Inferior parietal cortex (tissue), 1 donor: ENCODE results near the gene MINDY4.
A peak's percentile ranks its signal among the peaks of the same experiment; 100 is the strongest.

Experiments
- DNase-seq: peaks from one replicate; pipeline ENCODE4 v3.0.0-alpha.2; 2016; ENCODE audit errors: extremely low spot score

The MINDY4 gene

DNA sequence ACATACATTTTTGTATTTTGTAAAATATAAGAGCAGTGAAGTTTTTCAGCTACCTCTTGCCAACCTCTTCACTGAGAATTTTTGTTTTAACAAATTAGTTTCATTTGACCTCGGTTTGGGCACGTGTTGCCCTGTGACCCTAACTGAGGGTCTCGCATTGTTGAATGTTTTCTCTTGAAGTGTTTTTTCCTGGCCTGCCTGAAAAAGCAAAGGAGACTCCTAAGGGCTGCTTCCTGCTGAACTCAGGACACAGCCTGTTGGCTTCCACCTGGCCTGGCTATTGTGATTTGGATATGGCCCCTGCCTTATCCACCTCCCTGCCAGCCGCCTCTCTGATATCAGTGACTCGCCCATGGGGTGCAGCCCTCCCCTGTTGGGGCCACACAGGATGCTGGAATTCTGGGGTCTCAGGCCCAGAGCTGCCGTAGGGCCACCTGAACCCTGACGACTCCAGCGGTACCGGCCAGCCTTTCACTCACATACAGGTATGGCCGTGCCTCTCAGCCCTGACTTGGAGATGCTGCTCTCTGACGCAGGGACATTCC is 81.6 kb downstream of the MINDY4 start:
- no peak for DNase-seq

DNA sequence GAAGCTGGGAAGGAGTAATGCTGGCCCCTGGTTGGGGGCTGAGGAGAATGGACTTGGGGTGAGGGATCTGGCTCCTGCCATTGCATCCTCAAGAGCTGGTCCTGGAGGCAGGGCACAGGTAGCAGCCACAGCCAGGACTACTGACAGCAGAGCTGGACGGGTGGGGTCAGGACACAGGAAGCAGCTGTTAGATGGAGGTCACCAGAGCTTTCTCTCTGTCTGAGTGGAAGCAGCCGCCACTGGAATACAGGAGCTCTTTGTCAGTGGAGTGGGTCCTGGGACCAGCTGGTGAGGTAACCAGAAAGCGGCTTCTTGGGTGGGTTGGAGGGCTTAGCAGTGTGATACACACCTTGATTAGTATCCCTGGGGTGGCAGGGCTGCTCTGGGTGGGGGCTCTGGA is 82.4 kb downstream of the MINDY4 start:
- DNase-seq: no peak

DNA sequence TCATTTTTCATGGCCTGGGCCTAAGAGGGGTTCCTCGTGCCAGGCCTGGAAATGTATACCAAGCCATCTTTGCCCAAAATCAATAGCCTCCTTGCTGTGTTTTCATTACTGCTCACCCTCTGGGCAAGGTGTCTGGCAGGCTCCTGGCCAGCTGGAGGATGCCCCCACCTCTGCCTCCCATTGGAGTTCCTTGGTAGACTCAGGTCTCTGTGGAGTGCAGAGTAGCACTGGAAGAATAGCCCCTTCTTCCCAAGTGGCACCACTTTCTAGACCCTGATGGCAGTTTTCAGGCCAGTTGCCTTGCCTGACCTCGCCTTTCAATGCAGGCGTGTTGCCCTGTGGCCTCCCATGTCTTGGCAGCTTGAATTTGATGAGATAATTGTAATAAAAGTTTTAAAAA is 84.7 kb downstream of the MINDY4 start:
- DNase-seq: no peak

DNA sequence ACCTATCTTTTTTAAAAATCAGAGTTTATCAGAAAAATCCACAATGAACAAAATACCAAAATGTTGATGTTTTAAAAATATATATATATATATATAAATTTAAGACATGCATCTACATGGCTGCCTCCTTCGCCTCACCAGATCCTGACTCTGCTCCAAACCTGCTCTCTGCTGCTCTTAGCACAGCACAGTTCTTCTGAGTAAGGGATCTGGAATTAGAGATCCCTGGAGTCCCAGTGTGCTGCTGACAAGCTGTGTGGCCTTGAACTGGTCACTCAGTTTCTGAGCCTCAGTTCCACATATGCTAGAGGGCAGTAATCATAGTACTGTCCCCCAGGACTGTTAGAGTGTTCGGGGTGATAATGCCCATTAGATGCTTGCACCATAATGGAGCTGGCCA is 87.4 kb downstream of the MINDY4 start:
- DNase-seq: no peak

DNA sequence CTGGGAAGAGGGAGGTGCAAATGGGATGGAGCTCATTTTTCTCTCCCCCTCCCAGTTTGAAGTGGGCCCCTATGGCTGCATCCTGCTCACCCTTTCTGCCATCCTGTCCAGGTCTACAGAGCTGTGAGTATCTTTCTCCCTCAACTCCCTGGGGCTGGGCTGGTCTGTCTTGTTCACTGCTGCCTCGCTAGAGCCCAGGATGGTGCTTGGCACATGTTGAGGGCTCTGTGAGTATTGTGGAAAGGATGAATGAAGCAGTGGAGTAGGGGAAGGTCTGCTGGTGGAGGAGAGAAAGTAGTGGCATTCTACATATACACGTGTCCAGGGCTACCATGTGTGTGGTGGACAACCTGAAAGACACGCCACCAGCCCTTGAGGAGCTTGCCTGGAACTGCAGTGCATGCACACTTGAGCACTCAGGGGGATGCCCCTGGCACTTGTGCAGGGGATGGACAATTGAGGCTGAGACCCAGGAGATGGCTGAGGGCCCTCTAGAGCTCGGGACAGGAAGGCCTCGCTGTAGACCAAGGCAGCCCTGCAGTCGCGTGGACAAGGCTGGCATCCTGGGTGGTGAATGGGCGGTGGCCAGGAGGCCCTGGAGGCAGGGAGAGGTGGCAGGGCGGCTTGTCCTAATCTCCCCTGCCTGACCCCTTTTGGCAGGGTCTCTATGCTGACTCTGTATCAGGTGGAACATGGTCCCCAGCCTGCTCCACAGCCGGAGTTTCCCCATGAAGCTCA is 88.2 kb downstream of the MINDY4 start:
- no peak for DNase-seq

DNA sequence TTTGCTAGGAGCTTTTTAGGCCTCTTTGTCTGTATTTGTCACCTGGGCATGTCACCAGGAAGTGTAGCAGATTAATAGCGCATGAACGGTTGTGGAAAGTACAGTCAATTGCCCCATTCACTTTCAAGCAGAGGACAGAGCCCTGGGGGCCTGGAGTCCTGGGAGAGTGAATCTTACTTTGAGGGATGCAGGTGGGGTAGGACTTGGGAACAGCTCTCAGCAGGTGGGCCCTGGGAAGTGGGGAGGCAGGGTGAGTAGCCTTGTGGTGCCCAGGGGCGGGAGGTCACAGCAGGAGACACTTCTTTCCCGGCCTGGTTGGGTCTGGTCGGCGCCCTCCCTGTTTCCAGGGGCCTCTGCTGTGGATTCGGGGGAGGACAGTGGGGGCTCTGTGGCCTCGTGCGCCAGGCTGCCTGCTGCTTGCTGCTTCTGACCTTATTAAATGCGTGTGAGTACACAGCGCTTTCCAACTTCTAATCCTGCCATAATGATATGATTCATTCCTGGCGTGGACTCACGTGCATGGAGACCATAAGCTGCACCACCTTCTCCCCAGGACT is 88.8 kb downstream of the MINDY4 start:
- DNase-seq: no peak

DNA sequence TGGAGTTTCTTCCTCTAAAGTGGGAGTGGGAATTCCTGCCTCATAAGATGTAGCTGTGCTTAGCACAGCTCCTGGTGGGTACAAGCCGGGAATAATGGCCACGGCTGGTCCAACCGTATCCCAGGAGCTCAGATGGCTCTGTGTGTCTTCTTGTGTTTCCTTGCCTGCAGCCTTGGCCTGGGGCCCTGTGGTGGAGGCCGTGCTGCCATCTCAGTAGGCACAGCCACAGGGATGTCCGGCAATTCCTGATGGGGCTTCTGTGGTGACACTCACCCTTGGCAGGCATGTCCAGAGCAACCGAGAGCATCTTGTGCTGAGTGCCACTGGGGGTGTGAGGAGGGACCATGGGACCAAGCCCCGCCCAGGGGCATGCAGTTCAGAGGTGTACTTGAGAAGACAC is 90.4 kb downstream of the MINDY4 start:
- no peak for DNase-seq

DNA sequence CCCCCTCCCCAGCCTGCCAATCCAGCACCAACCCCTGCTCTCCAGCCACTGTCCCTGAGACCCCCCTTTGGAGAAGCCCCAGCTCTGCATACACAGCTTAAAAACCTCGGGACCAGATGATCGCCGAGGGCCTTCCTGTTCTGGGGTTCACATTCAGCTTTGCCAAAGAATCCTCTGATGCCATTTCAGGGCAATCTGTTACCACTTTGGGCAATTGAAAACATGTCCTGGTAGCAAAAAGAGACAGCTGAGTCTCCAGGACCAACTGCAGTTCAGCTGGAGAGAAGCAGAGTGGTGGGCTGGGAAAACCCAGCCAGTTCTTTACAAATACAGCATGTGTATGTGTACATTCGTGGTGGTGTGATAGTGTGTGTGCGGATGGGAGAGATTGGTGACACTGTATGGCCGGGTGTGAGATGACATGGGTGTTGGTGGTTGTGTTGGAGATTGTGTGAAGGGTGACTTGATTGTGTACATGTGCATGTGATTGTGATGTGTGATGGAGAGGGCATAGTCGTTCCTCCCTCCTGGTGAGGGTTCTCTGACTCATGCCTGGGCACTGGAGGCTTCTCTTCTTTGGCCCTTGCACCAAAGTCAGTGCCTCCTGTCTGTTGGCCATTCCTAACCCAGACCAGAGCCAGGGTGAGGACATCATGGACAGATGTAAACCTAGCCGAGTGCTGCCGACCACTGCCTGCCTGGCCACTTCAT is 91.9 kb downstream of the MINDY4 start:
- DNase-seq: no peak

DNA sequence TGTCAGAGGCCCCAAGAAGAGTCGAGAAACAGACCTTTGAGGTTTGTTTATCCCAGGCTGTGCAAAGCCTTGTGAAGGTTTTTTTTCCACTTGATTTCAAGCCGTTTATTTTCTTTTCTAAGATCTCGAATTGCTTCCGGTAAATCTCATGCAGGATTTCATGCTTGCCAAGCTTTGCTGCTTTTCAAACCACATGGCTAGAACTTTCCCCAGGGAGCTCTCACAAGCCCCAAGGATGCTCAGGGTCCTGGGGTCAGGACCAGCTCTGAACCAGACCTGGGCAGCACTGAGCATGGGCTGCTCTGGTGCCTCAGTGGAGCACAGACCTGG is 92.5 kb downstream of the MINDY4 start:
- DNase-seq: no peak

DNA sequence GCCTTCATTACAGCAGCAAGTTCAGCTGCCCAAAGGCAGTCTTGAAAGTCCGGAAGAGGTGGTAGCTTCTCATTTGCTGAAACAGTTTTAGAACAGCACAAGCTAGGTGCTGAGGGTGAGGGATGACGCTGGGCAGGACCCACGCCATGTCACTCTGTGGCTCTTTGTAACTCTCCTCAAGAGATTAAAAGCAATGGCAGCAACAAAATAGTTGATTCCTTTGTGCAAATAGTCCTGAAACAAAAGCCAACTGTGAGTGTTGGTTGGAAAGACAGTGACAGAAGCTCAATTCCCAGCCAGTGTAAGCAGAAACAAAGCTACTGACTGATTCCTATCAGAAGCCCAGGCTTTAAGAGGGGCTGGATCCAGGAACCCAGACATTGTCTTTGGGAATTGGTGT is 92.9 kb downstream of the MINDY4 start:
- DNase-seq: no peak

DNA sequence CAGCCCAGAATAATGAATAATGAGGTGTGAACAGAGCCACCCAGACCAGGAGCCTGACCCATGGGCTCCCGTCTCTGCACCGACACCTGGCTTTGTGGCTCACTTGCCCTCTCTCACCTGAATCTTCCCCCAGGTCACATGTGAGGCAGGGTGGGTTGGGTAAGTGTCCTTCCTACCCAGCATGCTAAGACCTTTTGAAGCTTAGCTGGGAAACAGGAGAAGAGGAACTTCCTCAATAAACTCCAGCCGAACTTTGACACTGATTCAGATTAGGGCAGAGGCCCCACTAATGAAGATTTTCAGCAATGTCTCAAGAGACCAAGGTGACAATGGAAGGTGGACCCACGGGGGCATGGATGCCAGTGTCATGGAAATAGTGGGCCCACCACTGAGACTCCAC is 93.9 kb downstream of the MINDY4 start:
- DNase-seq: no peak

DNA sequence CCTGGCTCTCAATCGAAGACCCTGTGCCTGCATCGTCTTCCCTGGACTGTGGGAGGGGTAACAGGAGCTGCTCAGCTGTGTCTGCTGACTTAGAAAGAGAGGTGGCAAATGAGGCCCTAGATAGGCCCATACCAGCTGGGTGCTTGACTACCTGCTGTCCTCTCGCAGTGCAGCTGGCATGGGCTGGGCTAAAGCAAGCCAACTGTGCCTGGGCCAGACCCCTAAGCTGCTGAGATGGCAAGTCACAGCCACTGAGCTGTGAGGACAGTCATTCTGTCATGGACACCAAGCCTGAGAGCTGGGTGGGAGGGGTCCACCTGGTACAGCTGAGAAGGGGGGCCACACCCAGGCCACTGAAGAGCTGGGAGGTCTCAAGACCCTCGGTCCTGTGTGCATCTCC is 94.6 kb downstream of the MINDY4 start:
- DNase-seq: no peak

DNA sequence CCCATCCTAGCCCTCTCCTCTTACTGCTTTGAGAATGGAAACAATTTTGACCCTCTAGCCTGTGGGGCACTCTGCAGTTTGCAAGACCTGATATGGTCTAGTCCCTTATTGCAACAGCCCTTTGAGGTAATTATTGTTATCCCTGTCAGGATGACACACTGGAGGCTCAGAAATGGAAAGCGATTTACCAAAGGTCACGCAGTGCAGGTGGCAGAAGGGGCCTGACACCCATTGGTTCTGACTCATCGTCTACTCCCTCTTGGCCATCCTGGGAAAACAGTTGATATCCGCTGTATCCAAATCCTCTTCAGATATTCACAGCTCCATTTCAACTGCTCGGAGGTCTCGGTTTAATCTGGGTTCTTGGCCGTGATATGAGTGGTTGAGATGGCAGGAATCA is 95.7 kb downstream of the MINDY4 start:
- DNase-seq: no peak

DNA sequence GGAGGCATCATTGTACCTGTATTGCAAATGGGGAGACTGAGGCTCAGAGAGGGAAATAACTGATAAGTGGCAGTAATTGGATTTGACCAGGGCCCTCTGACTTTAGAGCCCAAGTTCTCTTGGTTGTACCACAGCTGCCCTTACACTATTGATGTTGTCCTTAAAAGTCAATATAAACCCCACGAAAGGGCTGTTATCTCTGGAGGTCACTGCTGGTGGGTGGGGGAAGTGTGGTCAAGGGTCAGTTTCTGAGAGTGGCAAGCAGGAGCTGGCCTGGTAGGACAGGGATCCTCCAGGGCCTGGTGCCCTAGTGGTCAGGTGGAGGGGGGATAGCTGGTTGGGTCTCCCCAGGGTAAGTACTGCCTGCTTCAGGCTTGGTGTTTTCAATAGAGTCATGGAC is 96.3 kb downstream of the MINDY4 start:
- no peak for DNase-seq

DNA sequence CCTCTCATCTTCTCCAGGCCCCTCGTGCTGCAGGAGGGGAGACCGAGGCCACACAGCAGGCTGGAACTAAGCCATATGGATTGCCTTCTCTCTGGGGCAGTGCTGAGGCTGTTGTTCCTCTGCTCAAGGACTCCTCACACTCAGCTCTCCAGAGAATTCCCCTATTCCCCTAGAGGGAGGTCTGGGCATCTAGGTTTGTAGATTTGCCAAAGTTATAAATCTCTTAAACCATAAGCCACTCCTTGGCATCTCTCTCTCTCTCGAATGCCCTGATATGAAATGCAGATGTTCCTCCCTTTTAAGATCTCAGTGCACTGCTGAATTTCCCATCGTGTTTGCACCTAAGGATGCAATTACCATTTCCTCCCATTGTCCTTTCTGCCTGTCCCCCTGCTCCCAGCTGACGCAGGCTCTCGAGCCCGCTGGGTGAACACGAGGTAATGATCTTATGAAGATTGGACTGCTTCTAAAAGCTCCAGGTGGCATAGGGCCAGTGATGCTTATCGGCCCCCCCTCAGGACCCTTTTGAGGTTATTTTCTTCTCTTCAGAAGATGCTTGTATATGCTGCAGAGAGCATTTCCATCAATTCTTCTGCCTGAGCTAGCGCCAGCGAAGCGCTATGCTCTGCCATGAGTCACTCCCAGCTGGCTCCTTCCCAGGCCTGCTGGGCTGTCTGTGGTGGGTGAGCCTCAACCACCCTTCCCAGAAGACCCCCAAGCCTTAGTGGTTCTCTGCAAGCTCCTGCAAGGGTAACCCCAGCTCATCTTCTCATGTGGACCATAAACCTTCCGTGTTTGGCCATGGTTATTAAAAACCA is 98.8 kb downstream of the MINDY4 start:
- peak; percentile 8 for DNase-seq

DNA sequence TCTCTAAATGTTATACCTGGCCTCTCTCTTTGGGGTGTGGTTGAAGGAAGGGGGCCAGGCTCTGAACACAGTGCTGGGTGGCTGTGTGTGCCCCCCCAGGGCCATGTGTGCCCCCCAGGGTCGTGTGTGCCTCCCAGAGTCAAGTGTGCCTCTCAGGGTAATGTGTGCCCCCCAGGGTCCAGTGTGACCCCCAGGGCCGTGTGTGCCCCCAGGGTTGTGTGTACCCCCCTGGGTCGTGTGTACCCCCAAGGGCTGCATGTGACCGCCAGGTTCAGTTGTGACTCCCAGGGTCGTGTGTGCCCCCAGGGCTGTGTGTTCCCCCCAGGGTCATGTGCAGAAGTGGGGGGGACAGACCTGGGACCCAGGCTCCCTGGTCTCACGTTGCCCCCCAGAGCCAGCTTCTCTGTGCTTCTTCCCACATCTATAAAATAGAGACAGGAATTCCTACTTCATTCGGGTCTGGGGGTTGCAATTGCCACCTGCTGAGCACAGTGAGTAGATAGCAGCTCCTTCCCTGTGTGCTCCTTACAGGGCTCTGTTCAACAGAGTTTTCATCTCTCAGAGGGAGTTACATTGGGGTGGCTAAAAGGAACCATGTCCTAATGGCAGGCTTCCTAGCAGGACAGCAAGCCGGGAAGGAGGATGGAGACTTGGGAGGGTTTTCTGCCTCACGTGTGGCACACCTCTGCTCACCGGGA is 99.8 kb downstream of the MINDY4 start:
- DNase-seq: no peak

DNA sequence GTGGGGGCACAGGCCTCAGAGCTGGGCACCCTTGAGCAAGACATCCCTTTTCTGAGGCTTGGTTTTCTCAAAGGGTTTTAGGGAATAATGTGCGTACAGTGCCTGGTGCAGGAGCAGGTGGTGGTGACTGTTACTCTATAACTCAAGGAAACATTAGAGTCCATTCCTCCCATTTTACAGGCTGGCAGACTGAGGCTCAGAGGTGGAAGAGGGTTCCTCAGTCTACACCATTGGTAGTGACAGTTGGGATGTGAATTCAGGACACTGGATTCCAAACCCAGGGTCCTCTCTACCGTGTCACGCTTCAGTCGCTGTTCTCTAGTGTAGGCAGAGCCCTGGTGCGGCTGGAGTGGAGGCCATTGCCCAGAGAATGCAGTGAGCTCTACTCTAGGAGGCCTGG is 100.4 kb downstream of the MINDY4 start:
- no peak for DNase-seq

DNA sequence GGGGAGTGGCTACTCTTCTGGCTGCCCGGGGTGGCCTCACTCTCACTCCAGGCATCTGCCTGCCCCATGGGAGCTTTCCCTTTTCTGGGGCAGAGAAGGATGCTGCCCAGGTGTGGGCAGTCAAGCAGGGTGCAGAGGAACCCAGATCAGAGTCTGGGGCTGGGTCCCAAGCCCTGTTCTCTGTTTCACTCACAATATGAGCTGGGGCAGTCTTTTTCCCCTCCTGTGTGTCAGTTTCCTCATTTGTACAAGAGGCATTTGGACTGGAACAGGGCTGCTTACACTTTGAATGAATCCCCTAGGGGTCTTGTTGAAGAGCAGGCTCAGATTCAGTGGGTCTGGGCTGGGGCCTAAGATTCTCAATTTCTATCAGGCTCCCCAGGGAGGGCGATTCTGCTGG is 102.0 kb downstream of the MINDY4 start:
- DNase-seq: no peak

DNA sequence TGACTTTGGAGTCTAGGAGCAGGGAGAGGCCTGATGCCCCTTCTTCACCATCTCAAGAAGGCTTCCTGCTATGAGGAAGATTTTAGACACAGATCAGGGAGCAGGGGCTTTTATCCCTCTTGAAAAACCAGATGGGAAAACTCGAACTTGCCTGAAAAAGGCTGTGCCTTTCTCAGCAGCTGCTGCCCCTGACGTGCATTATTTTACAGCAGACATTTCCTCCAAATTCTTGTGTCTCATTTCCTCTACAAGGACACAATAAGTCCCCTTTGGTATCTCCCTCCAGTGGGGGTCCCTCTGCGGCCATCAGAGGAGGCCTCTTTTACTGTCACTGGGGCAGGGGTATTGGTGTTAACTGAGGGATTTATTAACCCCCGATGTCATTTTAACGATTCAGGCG is 102.4 kb downstream of the MINDY4 start:
- DNase-seq: no peak

DNA sequence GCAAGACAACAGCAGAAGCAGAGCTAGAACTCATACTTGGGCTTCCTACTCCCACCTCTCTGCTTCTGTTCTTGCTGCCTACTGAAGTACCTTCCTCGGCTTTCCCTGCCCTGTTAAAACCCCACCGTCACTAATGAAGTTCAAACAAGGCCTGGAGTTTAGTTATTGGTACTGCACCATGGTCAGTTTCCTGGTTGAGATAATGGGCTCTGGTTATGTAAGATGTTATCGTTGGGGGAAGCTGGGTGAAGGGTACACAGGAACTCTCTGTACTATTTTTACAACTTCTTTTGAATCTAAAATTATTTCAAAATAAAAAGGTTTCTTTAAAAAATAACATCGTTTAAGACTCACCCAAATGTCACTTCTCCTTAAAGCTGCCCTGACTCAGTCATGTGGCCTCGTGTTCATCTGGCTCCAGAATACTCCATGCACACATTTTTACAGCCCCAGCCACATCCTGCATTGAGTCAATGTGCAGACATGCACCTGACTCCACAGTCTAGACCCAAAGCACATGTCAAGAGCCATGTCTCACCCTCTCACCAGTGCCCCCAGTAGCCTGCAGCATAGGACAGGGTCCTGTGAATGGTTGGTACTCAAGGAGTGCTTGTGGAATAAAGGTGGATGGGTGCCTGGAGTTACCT is 103.6 kb downstream of the MINDY4 start:
- no peak for DNase-seq
